GM18873 (cell line): ENCODE measurements around the gene OR5K4.
"Not testable (repeated sequence)": the region's sequence is repeated elsewhere in the genome, so short reads cannot be mapped to it uniquely, and the experiment has no call there.

Source experiments
- ATAC-seq: cut with Tn5 transposase; IDR thresholded peaks from one replicate; pipeline ENCODE4 v1.9.1; 2021; ENCODE audit warnings: mild to moderate bottlenecking, moderate library complexity, moderate number of reproducible peaks; ENCODE audit not compliant: unreplicated experiment, low FRiP score

Gene OR5K4

DNA sequence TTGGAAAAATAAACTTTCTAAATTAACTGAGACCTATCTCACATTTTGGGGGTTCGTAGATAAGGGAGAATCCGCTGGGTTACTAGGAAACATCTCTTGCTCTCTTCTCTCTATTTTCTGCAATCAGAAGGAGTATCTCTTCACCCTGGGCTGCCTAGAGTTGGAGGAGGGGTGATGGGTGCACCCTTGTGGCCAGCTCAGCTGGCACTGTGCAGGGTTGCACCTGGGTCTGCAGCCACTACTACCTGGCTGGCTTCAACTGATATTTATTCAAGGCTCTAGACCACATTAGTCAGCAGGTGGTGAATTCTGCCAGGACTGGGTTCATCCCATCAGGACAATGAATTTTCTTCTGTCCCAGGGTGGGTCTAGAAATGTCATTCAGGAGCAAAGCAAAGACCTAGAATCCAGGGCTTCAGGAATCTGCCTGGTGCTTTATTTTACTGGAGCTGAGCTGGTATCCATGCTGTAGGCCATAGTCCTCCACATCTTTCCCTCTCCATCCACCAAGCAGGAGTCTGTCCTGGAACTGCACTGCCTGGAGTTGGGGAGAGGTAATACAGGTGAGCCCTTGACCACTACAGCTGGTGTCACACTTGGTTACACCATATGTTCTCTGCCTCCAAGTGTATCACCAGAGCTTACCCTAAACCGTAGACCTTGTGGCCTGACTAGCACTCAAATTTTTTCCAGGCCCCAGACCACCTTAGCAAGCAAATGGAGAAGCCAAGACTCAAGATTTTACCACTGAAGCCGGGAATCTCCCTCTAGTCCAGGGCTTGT, 14.0 kb downstream of the OR5K4 start:
- ATAC-seq: no peak

DNA sequence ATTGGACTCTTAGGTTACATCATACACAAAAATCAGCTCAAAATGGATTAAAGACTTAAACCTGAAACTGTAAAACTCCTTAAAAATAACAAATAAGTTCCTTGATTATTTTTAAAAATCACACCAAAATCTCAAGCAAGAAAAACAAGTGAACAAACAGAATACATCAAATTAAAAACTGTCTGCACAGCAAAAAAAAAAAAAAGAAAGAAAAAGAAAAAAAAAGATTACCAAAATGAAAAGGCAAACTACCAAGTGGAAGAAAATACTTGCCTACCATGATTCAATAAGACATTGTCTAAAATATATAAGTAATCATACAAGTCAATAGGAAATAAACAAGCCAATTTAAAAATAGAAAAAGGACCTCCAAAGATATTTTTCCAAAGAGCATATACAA, 17.5 kb downstream of the OR5K4 start:
- no peak for ATAC-seq

- ATAC-seq: no peak
Observed at GRCh38 chr3:98371853-98372252, 18.2 kb downstream of the OR5K4 start.

DNA sequence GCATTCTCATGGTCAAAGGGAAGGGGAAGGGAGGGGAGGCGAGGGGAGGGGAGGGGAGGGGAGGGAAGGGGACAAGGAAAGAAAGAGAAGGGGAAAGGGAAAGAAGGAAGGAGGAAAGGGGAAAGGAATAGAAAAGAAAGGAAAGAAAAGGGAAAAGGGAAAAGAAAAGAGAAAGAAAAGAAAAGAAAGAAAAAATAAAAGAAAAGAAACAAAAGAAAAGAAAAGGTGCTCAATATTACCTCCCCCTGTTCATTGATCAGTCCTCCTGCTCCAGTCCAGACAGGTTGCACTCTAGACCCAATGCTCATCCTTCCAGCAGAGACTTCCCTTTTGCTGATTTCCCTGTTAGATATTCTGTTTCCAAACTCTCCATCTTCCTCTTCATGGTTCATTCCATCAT, 18.8 kb downstream of the OR5K4 start:
- ATAC-seq: no peak

- ATAC-seq: no peak
Observed at GRCh38 chr3:98376631-98377030, 23.0 kb downstream of the OR5K4 start.

DNA sequence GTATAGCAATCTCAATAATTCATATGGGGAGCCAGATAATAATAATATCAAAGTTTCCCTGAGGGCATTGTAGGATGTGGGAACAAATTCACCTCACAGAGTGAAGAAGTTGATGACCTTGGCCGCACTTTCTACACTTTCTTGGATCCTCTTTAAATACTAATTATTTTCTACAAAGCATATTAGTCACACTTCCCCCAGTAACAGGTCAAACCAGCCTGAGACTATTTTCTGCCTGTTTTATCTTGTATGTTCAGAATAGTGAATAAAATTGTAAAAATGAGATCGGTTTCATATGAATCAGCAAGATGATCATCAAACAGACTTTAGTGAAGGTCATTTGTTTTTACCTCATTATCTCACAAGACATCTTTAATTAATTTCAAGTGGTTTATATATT, 34.5 kb downstream of the OR5K4 start:
- no peak for ATAC-seq

GRCh38 chr3:98390366-98390765, 36.7 kb downstream of the OR5K4 start, which contains the start of gene OR5K3:
OR5K3 (plus strand) TSS chr3:98390666; CDS start chr3:98390666, 0 bp downstream.
- no peak for ATAC-seq

GRCh38 chr3:98395101-98395500, 41.4 kb downstream of the OR5K4 start:
- no peak for ATAC-seq

- ATAC-seq: not testable (repeated sequence)
Observed at GRCh38 chr3:98396482-98396881, 42.8 kb downstream of the OR5K4 start.

GRCh38 chr3:98398513-98398912, 44.9 kb downstream of the OR5K4 start:
- no peak for ATAC-seq

- no peak for ATAC-seq
Observed at GRCh38 chr3:98402507-98402906, 48.9 kb downstream of the OR5K4 start.

- no peak for ATAC-seq
Observed at GRCh38 chr3:98404010-98404409, 50.4 kb downstream of the OR5K4 start.
